NCI-H1092 (cell line): ENCODE measurements around the gene GIGYF2.

Source experiments
- DNase-seq: peaks from one replicate; lab custom pipeline; 2025; lab: John Stamatoyannopoulos, UW

GIGYF2 gene

GRCh38 chr2:232749331-232749730, 52.2 kb downstream of the GIGYF2 start:
- no peak for DNase-seq

- DNase-seq: no peak
These were observed 53.1 kb downstream of the GIGYF2 start for GRCh38 chr2:232750135-232750671.

GRCh38 chr2:232757905-232758304, 60.8 kb downstream of the GIGYF2 start:
- no peak for DNase-seq

GRCh38 chr2:232761301-232761907, 64.3 kb downstream of the GIGYF2 start:
- DNase-seq: no peak

GRCh38 chr2:232767866-232768265, 70.7 kb downstream of the GIGYF2 start:
- DNase-seq: no peak

- DNase-seq: no peak
These were observed 73.1 kb downstream of the GIGYF2 start for GRCh38 chr2:232770207-232770606.

GRCh38 chr2:232771870-232772269, 74.7 kb downstream of the GIGYF2 start:
- DNase-seq: no peak

- no peak for DNase-seq
These were observed 75.4 kb downstream of the GIGYF2 start for GRCh38 chr2:232772531-232772930.

- DNase-seq: no peak
These were observed 76.7 kb downstream of the GIGYF2 start for GRCh38 chr2:232773815-232774214.

- DNase-seq: no peak
These were observed 79.3 kb downstream of the GIGYF2 start, which contains the start of gene KCNJ13 for GRCh38 chr2:232776435-232776834. Gene KCNJ13 (minus strand): TSS chr2:232776565. CDS start chr2:232771362, 5,203 bp downstream.

- DNase-seq: no peak
These were observed 80.1 kb downstream of the GIGYF2 start for GRCh38 chr2:232777276-232777675.

- DNase-seq: no peak
These were observed 82.3 kb downstream of the GIGYF2 start for GRCh38 chr2:232779465-232779864.

GRCh38 chr2:232779934-232780333, 82.8 kb downstream of the GIGYF2 start:
- DNase-seq: no peak

GRCh38 chr2:232781765-232782164, 84.6 kb downstream of the GIGYF2 start:
- DNase-seq: no peak

GRCh38 chr2:232783278-232783677, 86.1 kb downstream of the GIGYF2 start:
- no peak for DNase-seq

- no peak for DNase-seq
These were observed 90.7 kb downstream of the GIGYF2 start for GRCh38 chr2:232787806-232788205.

- no peak for DNase-seq
These were observed 92.0 kb downstream of the GIGYF2 start for GRCh38 chr2:232789082-232789481.

GRCh38 chr2:232791518-232791917, 94.4 kb downstream of the GIGYF2 start:
- no peak for DNase-seq

- DNase-seq: no peak
These were observed 96.1 kb downstream of the GIGYF2 start for GRCh38 chr2:232793271-232793670.

GRCh38 chr2:232794981-232795380, 97.8 kb downstream of the GIGYF2 start:
- DNase-seq: no peak

- no peak for DNase-seq
These were observed 98.8 kb downstream of the GIGYF2 start for GRCh38 chr2:232795920-232796319.

- DNase-seq: no peak
These were observed 101.1 kb downstream of the GIGYF2 start for GRCh38 chr2:232798187-232798586.

- DNase-seq: no peak
These were observed 103.0 kb downstream of the GIGYF2 start for GRCh38 chr2:232800166-232800565.

GRCh38 chr2:232802091-232802490, 105.0 kb downstream of the GIGYF2 start:
- no peak for DNase-seq
